ENCODE results near the gene FASN.

FASN gene

DNA sequence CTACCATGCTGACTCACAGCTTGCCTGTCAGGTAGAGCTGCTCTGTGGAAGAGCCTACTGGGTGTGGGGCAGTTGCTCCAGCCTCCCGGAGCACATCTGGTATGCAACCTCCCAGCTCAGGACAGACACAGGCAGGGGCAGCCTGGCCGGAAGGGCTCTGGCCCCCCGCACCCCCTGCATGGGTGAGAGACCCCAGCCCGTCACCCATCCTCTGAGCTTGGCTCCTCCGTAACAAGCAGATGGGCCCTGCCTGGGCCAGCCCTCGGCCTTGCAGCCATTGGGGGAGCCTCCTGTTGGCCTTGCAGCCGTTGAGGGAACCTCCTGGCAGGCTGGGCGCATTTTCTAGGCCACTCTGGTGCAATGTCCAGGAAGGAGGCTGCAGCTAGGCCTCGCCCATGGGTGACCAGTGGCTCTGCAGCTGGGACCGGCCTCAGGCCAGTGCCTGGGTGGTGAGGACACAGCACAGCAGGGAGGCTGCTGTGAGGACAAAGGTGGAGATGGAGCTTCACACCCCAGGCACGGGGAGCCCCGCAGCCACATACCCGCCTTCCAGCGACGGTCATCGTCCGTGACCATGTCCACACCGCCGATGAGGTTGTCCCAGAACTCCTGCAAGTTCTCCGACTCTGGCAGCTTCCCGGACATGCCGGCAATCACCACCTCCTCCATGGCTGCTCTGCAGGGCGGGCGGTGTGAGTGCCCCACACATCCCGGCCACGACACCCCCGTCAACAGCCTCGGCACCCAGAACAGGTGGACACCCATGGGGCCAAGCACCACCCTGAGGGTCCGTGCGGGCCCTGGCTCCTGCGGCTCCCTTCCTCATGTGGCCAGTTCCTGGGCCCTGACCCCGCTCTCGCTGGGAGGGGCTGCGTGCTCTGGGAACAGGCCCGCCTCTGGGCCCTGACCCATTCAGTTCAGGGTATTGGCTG is 2.0 kb downstream of the FASN start:
- Histone ChIP-seq H3K4me3 (ENCODE audit: low read length, poor library complexity, severe bottlenecking) (peak overlapping the region; percentile 86), H3K27me3 (ENCODE audit: insufficient read depth, low read length, poor library complexity, severe bottlenecking) (no peaks in the 10 kb centered on the region), H3F3A (ENCODE audit: low read depth) (no peaks in the 10 kb centered on the region), H3K9ac (ENCODE audit: low read depth, low read length, poor library complexity, severe bottlenecking) (peak overlapping the region; percentile 93), H4K20me1 (ENCODE audit: insufficient read depth, low read length, poor library complexity, severe bottlenecking) (peaks cover 56% of the 10 kb centered on the region), H3K36me3 (ENCODE audit: insufficient read depth, low read length) (peaks cover 42% of the 10 kb centered on the region; the same call in 1 of the 2 replicates), H3K9me3 (ENCODE audit: insufficient read depth, low read depth, low read length) (no peaks in the 10 kb centered on the region), H3K4me2 (ENCODE audit: low read depth, low read length, poor library complexity, severe bottlenecking) (peak overlapping the region; percentile 96), H2AFZ (ENCODE audit: low read length) (no peak overlapping the region), H3K79me2 (ENCODE audit: insufficient read depth, low read length) (peaks cover 81% of the 10 kb centered on the region), H3K9me2 (replicated peaks; ENCODE audit: low read depth, low read length) (no peaks in the 10 kb centered on the region), H3K4me1 (ENCODE audit: insufficient read depth, low read length, poor library complexity, severe bottlenecking) (peaks cover 24% of the 10 kb centered on the region)
- no peak for TF ChIP-seq EZH2phosphoT487 (IDR thresholded peaks at IDR 0.05; ENCODE audit: borderline replicate concordance)
- no peak for TF ChIP-seq CTCF (conservative IDR thresholded peaks at IDR 0.05; ENCODE audit: low read length)

DNA sequence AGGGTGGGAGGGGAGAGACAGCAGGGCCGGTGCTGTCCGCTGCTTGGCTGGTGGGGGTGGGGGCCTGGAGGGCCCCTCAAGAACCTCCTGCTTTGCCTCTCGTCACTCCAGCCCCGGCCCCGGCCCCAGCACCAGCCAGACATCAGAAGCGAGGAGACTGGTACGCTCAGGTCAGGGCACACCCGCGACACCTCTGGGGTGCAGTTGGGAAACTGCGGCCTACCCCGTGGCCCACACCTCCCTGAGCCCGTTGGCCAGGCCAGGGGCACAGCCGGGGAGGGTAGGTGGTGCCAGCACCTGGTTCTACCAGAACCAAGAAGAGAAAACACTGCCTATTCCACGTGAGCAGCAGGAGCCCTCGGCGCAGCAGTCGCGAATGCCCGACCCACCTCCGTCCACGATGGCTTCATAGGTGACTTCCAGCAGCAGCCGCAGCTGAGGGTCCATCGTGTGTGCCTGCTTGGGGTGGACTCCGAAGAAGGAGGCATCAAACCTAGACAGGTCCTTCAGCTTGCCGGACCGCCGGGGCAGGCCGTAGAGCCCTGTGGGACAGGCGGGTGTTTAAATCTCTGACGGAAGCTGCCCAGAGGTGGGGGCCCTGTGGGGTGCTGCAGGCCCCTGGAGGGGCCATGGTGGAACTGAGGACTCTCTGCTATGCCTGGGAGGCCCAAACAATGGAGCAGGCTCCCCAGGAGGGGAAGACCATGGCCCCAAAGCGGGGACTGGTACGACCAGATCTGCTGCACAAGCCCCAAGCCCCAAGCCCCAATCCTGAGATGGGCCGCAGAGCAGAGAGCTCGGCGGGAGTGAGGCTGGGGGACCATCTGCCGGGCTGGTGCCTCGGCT is 2.9 kb downstream of the FASN start:
- Histone ChIP-seq H4K20me1 (ENCODE audit: insufficient read depth, low read length, poor library complexity, severe bottlenecking) (peaks cover 65% of the 10 kb centered on the region), H3K27me3 (ENCODE audit: insufficient read depth, low read length, poor library complexity, severe bottlenecking) (no peaks in the 10 kb centered on the region), H3K79me2 (ENCODE audit: insufficient read depth, low read length) (peaks cover 80% of the 10 kb centered on the region), H3K9me2 (replicated peaks; ENCODE audit: low read depth, low read length) (no peaks in the 10 kb centered on the region), H3K4me3 (ENCODE audit: low read length, poor library complexity, severe bottlenecking) (peak overlapping the region; percentile 86), H3K4me2 (ENCODE audit: low read depth, low read length, poor library complexity, severe bottlenecking) (peak overlapping the region; percentile 96), H3K36me3 (ENCODE audit: insufficient read depth, low read length) (peaks cover 51% of the 10 kb centered on the region; the same call in 1 of the 2 replicates), H2AFZ (ENCODE audit: low read length) (no peak overlapping the region), H3K9ac (ENCODE audit: low read depth, low read length, poor library complexity, severe bottlenecking) (peak overlapping the region; percentile 93), H3K9me3 (ENCODE audit: insufficient read depth, low read depth, low read length) (no peaks in the 10 kb centered on the region), H3K4me1 (ENCODE audit: insufficient read depth, low read length, poor library complexity, severe bottlenecking) (peaks cover 24% of the 10 kb centered on the region), H3F3A (ENCODE audit: low read depth) (no peaks in the 10 kb centered on the region)
- no peak for TF ChIP-seq CTCF (conservative IDR thresholded peaks at IDR 0.05; ENCODE audit: low read length)
- TF ChIP-seq EZH2phosphoT487 (IDR thresholded peaks at IDR 0.05; ENCODE audit: borderline replicate concordance) = no peak

DNA sequence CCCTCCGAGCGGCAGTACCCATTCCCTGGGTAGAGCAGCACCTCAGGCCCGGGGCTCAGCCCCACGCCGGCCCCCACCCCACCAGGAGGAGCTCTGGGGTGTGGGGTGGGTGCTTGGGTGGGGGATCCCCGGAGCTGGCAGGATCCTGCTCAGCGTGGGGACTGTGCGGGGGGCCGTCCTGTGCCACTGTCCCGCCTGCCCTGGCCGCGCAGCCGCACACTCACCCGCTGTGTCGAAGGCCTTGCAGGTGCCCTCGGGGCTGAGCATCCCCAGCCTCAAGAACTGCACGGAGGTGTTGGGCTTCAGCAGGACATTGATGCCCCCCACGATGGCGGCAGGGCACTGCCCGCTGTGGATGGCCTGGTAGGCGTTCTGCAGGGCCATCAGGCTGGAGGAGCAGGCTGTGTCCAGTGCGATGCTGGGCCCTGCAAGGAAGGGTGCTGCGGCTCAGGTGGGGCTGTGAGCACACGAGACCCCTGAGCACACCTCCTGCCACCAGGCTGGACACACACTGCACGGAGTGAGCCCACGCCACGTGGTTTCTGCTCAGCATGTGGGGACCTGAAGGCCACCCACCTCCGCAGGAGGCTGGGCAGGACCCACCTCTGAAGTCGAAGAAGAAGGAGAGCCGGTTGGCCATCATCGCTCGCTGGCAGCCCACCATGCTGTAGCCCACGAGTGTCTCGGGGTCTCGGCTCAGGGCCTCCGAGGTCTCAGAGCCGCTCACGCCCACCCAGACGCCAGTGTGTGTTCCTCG is 4.9 kb downstream of the FASN start:
- no peaks in the 10 kb centered on the region for H3K9me3 ChIP-seq (ENCODE audit: insufficient read depth, low read depth, low read length)
- H3K4me2 ChIP-seq (ENCODE audit: low read depth, low read length, poor library complexity, severe bottlenecking) = no peak overlapping the region
- H3K4me1 ChIP-seq (ENCODE audit: insufficient read depth, low read length, poor library complexity, severe bottlenecking) = peaks cover 13% of the 10 kb centered on the region
- no peaks in the 10 kb centered on the region for H3K27me3 ChIP-seq (ENCODE audit: insufficient read depth, low read length, poor library complexity, severe bottlenecking)
- H3K4me3 ChIP-seq (ENCODE audit: low read length, poor library complexity, severe bottlenecking) = no peak overlapping the region
- no peaks in the 10 kb centered on the region for H3K9me2 ChIP-seq (replicated peaks; ENCODE audit: low read depth, low read length)
- H3F3A ChIP-seq (ENCODE audit: low read depth) = no peaks in the 10 kb centered on the region
- H3K9ac ChIP-seq (ENCODE audit: low read depth, low read length, poor library complexity, severe bottlenecking) = no peak overlapping the region
- H4K20me1 ChIP-seq (ENCODE audit: insufficient read depth, low read length, poor library complexity, severe bottlenecking) = peaks cover 76% of the 10 kb centered on the region
- H2AFZ ChIP-seq (ENCODE audit: low read length) = no peak overlapping the region
- H3K36me3 ChIP-seq (ENCODE audit: insufficient read depth, low read length) = peaks cover 71% of the 10 kb centered on the region; the same call in 1 of the 2 replicates
- no peak for TF ChIP-seq CTCF (conservative IDR thresholded peaks at IDR 0.05; ENCODE audit: low read length)
- no peak for TF ChIP-seq EZH2phosphoT487 (IDR thresholded peaks at IDR 0.05; ENCODE audit: borderline replicate concordance)
- peaks cover 76% of the 10 kb centered on the region for H3K79me2 ChIP-seq (ENCODE audit: insufficient read depth, low read length)
